SK-MEL-5 (cell line): ENCODE results near the gene GCK. TPM values are rescaled to one million over a fixed set of nuclear protein-coding genes. Genes with fewer than 3 reads are reported as not detected.
"Not testable (repeated sequence)": the region's sequence is repeated elsewhere in the genome, so short reads cannot be mapped to it uniquely, and the experiment has no call there.

Source experiments
- DNase-seq: peaks from one replicate; pipeline ENCODE4 v3.0.0-alpha.2; 2016; ENCODE audit warnings: low read depth, low spot score
- in situ Hi-C: cut with HindIII; loops from 2 replicates; pipeline ENCODE4 v1.10.0; 2016; ENCODE audit warnings: low sequenced_read_pairs, high pct_unique_total_duplicates, low pct_unique_long_range_greater_than_20kb
- total RNA-seq: library from RNA; depleted of rRNA; stranded (reverse); fragments of >200 nt; shearing (Covaris generic); gene quantifications from 2 replicates; pipeline ENCODE4 v1.2.3, GENCODE V29; 2014

Gene GCK
- total RNA-seq, 1 experiment from 2014 or later = not detected

- no peak for DNase-seq
- in situ Hi-C loops = no loop called here
These were observed 15.1 kb downstream of the GCK start for GRCh38 chr7:44173911-44174693.

- no peak for DNase-seq
- in situ Hi-C loops = no loop called here
These were observed 16.3 kb downstream of the GCK start for GRCh38 chr7:44172803-44173424.

GRCh38 chr7:44172352-44172751, 16.9 kb downstream of the GCK start:
- DNase-seq = no peak

DNA sequence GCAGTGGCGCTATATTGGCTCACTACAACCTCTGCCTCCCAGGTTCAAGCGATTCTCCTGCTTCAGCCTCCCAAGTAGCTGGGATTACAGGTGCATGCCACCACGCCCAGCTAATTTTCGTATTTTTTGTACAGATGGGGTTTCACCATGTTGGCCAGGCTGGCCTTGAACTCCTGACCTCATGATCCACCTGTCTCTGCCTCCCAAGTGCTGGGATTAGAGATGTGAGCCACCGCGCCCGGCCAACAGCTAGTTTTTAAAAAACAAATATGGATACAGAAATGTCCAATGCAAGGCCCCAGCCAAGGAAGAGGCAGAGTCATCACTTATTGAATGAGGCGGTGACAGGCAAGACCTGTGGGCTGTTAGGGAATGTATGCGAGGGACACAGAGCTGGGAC, 17.3 kb downstream of the GCK start:
- in situ Hi-C loops, DNase-seq: not testable (repeated sequence)

More at GRCh38 chr7:44172352-44172751, 16.9 kb downstream of the GCK start:
- in situ Hi-C loops = no loop called here

DNA sequence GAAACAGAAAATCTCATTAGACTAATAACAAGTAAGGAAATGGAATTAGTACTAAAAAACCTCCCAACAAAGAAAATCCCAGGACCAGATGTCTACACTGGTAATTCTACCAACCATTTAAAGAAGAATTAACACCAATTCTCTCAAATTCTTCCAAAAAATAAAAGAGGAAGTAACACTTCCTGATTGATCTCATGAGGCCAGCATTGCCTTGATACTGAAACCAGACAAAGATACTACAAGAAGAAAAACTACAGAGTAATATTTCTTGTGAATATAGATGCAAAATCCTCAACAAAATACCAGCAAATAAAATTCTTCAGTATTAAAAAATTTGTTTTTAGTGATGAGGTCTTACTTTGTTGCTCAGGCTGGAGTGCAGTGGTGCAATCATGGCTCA, 21.3 kb downstream of the GCK start:
- DNase-seq = no peak
- in situ Hi-C loops = no loop called here

- in situ Hi-C loops = no loop called here
- peak; percentile 65 for DNase-seq
These were observed 25.6 kb downstream of the GCK start for GRCh38 chr7:44163591-44163990.

- DNase-seq = no peak
- in situ Hi-C loops = no loop called here
These were observed 26.3 kb downstream of the GCK start for GRCh38 chr7:44162785-44163395.

- no peak for DNase-seq
- in situ Hi-C loops = no loop called here
These were observed 27.1 kb downstream of the GCK start for GRCh38 chr7:44162179-44162578.

GRCh38 chr7:44161371-44161770, 27.9 kb downstream of the GCK start:
- in situ Hi-C loops = no loop called here
- DNase-seq = no peak

DNA sequence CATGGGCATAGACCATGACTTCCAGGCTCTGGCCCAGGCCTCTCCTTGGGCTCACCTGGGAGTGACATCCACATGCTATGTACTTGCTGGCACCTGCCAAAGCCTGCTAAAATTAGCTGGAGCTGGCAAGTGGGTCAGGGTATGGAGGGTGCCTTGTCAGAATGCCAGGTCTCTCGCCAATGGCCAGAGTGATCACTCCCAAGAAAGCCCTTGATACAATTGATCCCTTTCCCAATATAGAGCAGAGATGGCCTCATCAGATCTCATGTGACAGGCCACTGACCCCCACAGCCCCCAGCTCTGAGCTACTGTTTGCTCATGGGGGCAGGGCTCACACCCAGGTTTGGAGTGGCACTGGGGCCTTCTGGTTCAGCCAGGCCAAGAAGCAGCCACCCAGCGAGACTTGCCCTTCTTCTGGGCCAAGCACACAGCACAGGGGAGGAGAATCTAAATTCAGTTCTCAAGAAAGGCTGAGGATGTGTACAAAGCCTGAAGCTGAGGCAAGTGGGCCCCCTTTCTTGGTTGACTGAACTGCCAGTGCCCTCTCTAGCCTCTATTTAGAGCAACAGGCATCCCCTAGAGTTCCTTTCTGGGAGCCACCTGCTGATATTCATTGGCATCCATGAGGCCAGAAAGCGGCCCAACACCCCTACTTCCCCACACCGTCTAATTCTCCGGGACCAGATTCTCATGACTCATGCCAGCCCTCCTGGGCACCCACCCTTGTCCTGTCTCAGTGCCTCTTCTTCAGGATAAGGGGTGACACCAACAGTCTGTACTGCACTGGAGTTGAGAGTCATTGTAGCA, 29.2 kb downstream of the GCK start:
- in situ Hi-C loops = no loop called here
- DNase-seq = no peak

DNA sequence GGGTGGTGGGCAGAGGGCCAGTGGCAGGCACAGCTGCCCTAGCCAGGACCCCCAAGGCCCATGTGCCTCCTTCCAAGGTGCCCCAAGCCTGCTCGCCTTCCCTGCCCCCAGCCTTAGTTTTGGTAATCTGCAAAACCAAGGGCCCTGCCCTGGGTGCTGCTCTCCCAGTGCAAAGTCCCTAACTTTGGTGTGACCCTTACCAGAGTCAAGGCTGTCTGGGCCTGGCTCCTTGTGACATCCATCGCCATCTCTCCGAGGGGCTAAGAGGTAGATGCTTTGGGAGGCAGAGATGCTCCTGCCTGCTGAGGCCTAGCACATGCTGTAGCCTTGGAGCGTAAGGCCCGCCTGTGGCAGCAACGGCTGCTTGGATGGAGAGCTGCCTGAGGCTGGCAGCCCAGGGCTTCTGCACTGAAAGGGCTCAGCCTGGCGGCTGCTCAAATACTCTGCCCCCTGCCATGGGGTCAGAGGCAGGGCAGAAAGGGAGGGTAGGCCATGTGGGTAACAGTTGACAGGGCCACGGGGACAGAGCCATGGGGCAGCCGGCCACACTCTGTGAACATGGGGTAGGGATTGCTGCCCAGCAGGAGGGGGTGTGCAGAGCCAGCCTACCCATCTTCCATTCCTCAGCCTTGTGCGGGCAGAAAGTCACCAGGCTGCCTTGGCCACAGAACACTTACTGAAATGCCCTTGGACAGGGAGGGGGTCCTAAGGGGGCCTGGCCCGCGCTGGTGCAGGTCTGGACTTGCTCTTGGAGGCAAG, 30.2 kb downstream of the GCK start:
- in situ Hi-C loops = no loop called here
- DNase-seq = no peak

DNA sequence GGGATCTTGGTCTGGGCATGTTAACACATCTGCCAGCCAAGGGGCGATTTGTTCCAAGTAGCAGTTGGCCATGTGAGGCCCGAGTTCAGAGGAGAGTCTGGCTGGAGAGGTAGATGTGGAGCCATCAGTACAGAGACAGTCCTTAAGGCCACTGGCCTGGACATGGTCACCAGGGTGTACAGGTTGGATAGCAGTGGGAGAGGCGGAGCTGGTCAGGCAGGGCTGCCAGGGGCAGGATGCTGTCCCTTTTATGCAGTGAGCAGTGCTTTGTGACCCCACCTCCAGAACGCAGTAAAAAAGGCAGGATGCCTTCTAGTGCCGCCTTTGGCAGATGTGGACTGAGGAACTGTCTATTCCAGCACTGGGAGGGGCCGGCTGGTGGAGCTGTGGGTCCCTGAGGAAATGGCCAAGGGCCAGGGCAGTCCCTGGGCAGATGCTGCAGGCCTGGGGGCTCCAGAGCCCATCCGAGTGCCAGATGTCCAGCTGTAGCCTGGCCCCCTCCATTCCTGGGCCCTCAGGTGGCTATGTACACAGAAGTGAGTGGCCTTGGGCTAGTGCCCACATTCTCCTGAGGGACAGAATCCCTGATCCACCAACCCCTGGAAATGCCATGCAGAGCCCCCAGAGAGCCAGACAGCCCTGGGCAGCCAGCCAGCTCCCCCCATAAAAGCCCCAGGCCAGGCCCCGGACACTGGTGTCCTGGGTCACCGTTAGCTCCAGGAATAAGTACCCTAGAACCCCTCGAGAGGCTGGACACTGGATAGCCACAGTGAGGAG, 31.0 kb downstream of the GCK start:
- in situ Hi-C loops = no loop called here
- no peak for DNase-seq

- no peak for DNase-seq
- in situ Hi-C loops = no loop called here
These were observed 31.8 kb downstream of the GCK start for GRCh38 chr7:44157116-44158080.

- in situ Hi-C loops = no loop called here
These were observed 32.7 kb downstream of the GCK start for GRCh38 chr7:44156453-44157010.

More at GRCh38 chr7:44156453-44157010, 32.7 kb downstream of the GCK start:
- no peak for DNase-seq
